Central memory CD4-positive, alpha-beta T cell (primary cell): ENCODE measurements around the gene ATRIP.
"Not testable (repeated sequence)": the region's sequence is repeated elsewhere in the genome, so short reads cannot be mapped to it uniquely, and the experiment has no call there.

Source experiments
- DNase-seq: peaks from one replicate; pipeline ENCODE4 v3.0.0; 2022
- total RNA-seq, 3 experiments: gene quantifications; one replicate each; lab custom pipeline; 2026; lab: John Stamatoyannopoulos, UW

ATRIP gene
- 15.8 to 30.2 (median 20.3) reads per million in 3 experiments for total RNA-seq

GRCh38 chr3:48446425-48447193 is at the start of gene ATRIP:
Gene ATRIP, plus strand, starts transcription at chr3:48446737. Its CDS starts 109 bp downstream, at chr3:48446846.
- DNase-seq = peak; percentile 80

DNA sequence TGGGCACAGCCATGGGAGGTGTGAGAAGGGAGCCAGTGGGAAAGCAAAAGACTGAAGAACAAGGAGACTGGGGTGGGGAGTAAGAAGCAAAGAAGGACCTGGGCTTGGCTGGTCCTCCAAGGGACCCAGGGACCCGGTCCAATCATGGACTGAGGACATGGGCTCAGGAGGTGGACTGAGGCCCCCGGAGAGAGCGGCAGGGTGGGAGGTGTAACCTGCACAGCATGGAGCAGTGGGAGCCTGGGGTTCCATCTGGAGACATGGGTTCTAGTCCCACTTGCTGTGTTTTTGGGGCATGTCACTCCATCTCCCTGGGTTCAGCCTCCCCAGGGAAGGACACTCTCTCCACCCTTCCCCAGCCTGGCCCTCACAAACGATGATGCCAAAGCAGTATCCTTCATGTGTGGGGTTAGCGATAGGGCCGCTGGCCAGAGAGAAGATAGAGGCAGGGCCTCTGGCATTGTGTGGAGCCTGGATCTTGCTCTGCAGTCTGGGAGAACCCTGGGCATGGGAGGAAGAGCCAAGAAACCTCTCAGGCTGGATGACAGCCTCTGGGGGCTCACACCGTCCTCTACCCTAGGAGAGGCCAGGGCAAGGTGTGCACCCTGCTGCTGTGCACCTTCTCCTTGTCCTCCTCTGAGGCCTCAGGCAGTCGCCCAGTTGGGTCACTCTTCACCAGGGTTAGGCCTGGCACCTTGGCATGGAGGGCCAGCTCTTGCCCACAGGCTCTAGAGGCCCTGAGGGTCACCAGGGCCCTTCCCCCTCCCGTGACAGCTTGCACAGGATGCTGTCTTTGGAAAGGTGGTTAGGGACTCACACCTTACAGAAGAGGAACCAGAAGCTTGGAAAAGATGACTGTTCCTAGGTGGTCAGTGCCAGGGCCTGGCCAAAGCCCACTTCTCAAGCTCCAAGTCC is 48.5 kb upstream of the ATRIP start:
- DNase-seq = no peak

DNA sequence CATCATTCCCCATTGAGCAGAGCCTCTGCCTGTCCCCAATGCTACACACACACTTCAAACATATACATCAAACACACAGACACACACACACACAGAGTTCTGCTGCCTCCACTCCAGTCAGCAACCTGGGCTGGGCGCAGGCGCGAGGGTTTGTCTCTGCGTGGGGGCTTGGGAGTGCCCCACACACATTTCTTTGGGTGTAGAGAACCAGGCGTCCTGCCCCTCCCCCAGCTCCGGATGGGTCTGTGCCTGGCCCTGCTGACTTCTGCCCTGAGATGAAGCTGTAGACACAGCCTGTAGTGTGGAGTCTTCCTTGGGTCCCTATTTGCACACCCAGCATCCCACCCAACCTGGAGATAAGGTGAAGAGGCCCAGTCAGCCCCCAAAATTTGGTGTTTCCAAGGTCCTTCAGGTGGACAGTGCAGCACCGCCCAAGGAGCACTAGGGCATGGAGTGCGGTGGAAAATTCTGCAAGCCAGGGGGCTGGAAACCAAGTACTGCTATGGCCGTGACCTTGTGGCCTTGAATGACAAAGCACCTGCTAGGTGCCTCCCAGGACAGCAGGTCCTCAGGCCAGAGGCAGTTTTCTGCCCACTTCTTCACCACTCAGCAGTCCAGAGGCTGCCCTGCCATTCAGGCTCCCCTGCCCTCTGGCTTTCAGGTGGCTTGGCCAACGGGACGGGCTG is 47.7 kb upstream of the ATRIP start:
- DNase-seq = no peak

GRCh38 chr3:48399387-48400172 is 47.0 kb upstream of the ATRIP start:
- DNase-seq = no peak

DNA sequence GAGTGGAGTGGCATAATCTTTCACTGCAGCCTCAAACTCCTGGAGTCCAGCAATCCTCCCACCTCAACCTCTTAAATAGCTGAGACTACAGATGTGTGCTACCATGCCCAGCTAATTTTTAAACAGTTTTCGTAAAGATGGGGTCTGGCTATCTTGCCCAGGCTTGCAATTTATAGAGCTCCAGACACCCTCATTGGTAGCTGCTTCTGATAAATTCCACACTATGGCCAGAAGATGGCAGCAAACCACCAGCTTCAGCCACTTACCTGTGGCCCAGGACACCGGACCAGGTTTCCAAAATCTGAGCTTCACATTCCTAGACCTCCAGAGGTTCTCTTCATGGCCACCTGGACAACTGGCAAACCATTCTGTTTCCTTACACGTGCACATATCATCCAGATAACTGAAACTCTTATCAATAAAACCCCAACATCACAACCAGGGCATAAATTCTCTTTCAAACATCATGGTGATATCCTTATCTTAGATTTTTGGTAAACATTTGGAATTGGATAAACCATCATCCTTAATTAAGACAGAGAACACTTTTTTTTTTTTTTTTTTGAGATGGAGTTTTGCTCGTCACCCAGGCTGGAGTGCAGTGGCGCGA is 45.6 kb upstream of the ATRIP start:
- DNase-seq = peak; percentile 68

- not testable (repeated sequence) for DNase-seq
Measured at GRCh38 chr3:48401434-48401901, 45.1 kb upstream of the ATRIP start.

DNA sequence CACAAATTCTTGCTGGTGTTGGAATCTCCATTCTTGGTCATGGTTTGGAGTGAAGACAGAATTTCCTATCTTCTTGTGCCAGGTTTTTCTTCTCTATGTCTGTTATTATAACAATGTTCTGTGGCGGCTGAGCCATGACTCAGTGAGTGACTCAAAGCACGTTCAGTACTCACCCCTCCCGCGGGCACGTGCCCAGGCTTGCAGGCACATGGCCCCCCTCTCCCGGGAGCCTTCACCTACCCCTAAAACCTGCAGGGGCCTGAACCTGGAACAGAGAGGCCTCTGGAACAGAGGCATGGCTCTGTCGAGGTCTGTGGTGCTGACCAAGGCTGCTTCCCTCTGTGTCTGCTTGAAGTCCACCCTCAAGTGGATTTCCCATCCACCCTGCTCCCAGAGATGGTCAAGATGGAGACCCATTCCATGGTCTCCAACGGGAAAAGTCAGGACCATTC is 44.2 kb upstream of the ATRIP start:
- DNase-seq = no peak

- no peak for DNase-seq
Measured at GRCh38 chr3:48402907-48403306, 43.6 kb upstream of the ATRIP start.

- DNase-seq = no peak
Measured at GRCh38 chr3:48403533-48404439, 42.8 kb upstream of the ATRIP start.

GRCh38 chr3:48404440-48405342 is 41.8 kb upstream of the ATRIP start:
- DNase-seq = no peak

DNA sequence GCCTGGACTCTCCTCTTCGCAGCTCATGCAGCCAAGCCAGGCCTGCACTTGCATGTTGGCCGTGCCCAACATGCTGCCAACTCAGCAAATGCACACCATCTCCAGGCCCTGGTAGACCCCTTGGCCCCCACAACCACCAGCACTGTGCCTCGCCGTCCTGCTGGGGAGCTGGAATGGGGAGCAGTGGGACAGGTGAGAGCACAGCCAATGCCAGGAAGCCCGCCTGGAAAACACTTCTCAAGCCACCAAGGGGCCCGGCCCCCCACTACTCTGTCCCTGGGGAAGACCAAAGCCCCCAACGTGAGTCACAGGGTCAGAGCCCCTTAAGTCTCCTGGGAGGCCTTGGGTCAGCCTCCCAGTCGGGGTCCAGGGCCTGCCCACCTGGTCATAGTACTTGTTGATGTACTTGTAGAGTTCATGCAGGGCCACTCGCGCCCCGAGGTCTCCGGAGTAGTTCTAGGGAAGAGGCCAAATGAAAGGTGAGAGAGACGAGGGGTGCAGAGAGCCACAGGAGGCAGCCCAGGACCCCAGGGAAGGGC is 41.1 kb upstream of the ATRIP start:
- no peak for DNase-seq

DNA sequence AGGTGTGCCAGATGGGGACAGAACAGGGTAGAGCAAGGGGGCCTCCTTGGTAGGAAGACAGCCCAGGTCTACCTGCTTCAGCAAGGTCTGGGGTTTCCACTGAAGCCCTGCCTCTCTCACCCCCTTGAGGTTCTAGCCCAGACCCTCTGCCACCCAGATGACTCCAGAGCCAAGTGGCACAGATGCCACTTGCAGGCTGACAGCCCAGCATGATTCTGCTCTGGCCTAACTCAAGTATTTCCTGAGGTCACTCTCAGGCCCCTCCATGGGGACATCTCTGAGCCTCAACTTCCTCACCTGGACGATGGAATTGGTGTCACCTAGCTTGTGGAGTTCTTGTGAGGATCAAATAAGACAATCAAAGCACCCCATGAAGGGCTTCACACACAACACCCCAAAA is 40.6 kb upstream of the ATRIP start:
- DNase-seq = no peak

DNA sequence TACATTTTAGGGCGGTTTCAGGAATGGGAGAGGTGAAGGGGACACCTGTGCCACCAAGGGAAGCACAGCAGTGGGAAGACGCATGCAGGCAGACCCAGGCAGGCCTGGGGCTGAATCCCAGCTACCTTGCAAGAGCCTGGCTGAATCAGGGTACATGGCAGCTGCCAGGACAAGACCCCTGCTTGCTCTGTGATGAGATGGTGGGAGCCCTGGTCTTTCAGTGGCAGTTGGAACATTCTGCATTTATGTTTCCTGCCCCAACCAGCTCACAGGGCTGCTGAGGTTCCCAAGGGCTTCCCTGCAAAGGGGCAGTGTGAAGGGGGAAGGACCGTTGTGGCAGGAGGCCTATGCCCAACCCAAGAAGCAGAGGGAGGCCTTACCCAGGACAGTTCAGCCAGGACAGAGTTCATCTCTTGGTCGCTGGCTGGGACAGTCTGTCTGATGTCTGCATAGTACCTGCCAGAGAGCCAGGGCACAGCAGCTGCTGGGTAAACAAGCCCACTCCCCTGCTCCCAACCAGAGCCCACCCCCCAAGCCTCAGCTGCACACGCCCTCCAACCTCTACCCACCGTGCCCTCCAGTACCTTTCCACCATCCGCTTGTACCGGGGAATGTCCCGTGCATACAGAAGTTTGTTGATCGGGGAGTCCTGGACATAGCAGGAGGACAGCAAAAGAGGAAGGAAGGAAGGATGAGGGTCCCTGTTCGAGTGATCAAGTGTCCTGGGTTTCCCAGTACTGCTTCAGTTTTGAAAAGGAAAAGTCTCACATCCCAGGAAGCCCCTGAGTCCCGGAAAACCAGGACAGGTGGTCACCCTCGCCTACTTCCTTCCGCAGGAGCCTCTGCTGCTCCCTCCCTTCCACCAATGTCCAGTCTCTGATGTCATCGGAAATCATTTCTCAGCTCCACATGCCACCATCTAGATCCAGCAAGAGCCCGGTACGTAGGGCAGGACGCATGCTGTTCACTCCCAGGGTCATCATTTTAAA is 39.8 kb upstream of the ATRIP start:
- no peak for DNase-seq

DNA sequence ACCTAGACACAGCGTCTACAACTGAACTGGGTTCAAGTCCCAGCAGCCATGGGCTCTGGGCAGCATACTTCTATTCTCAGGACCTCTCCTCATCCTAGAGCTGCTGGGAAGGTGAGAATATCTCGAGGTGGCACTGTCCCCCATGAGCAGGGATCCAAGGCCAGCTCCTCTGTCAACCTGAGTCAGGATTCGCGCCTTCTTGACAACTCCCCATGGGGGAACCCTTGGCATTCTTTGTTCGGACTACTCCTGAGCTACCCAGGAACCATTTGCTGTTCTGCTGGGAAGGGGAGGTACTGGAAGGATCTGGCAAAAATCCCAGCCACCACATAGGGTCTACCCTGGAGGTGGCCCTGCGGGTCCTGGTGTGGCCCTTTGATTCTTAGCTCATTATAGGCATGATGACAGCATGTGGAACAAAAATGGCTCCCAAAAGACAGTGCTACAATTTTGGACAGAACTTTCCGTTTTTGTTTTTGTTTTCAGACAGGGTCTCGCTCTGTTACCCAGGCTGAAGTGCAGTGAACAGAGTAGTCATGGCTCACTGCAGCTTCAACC is 38.9 kb upstream of the ATRIP start:
- DNase-seq = no peak

GRCh38 chr3:48408823-48409281 is 37.7 kb upstream of the ATRIP start:
- DNase-seq = no peak

- no peak for DNase-seq
Measured at GRCh38 chr3:48409291-48410201, 37.0 kb upstream of the ATRIP start.
